MM.1S (cell line): ENCODE results near the gene TERC.

ENCODE experiments used
- DNase-seq: peaks from one replicate; pipeline ENCODE4 v3.0.0-alpha.2; 2015
- H2AFZ ChIP-seq: fragments of 300-600 bp; sonication (generic); 2 replicates; pipeline ENCODE4 v1.6.0; 2016; ENCODE audit warnings: antibody characterized with exemption, low read length
- H3F3A ChIP-seq: fragments of 300-600 bp; sonication (generic); 2 replicates; pipeline ENCODE4 v1.6.1; 2016; ENCODE audit warnings: mild to moderate bottlenecking, antibody characterized with exemption, low read length, moderate library complexity, mixed read lengths; ENCODE audit not compliant: insufficient read depth
- H3K27ac ChIP-seq: fragments of 300-600 bp; sonication (generic); 2 replicates; pipeline ENCODE4 v1.5.1; 2016; ENCODE audit warnings: mild to moderate bottlenecking, low read length
- H3K27me3 ChIP-seq: fragments of 300-600 bp; sonication (generic); replicated peaks from 2 replicates; pipeline ENCODE4 v1.6.0; 2016; ENCODE audit warnings: low read length; ENCODE audit not compliant: insufficient read depth
- H3K36me3 ChIP-seq: fragments of 300-600 bp; sonication (generic); replicated peaks from 2 replicates; pipeline ENCODE4 v1.6.1; 2016; ENCODE audit warnings: mild to moderate bottlenecking, low read length, mixed read lengths; ENCODE audit not compliant: insufficient read depth
- H3K4me1 ChIP-seq: fragments of 300-600 bp; sonication (generic); 2 replicates; pipeline ENCODE4 v1.6.1; 2016; ENCODE audit warnings: low read length, mixed read lengths
- H3K4me2 ChIP-seq: fragments of 300-600 bp; sonication (generic); 2 replicates; pipeline ENCODE4 v1.6.0; 2016; ENCODE audit warnings: low read depth, low read length
- H3K4me3 ChIP-seq: fragments of 300-600 bp; sonication (generic); 2 replicates; pipeline ENCODE4 v1.5.1; 2016; ENCODE audit warnings: low read length, mixed read lengths
- H3K79me2 ChIP-seq: fragments of 300-600 bp; sonication (generic); 2 replicates; pipeline ENCODE4 v1.6.1; 2016; ENCODE audit warnings: mixed run types, low read length, mixed read lengths
- H3K9ac ChIP-seq: fragments of 300-600 bp; sonication (generic); 2 replicates; pipeline ENCODE4 v1.6.1; 2016; ENCODE audit warnings: low read length, mixed read lengths
- H3K9me2 ChIP-seq: fragments of 300-600 bp; sonication (generic); replicated peaks from 2 replicates; pipeline ENCODE4 v1.6.1; 2016; ENCODE audit warnings: mild to moderate bottlenecking, low read length, mixed read lengths; ENCODE audit not compliant: insufficient read depth
- H3K9me3 ChIP-seq: fragments of 300-600 bp; sonication (generic); replicated peaks from 2 replicates; pipeline ENCODE4 v1.6.1; 2016; ENCODE audit warnings: mild to moderate bottlenecking, low read length, mixed read lengths; ENCODE audit not compliant: insufficient read depth
- H4K20me1 ChIP-seq: fragments of 300-600 bp; sonication (generic); 2 replicates; pipeline ENCODE4 v1.6.1; 2016; ENCODE audit warnings: mild to moderate bottlenecking, low read length, moderate library complexity, mixed read lengths; ENCODE audit not compliant: insufficient read depth
- CTCF ChIP-seq: fragments of 300-600 bp; sonication (generic); IDR thresholded peaks from 2 replicates; pipeline ENCODE4 v1.5.1; 2016; ENCODE audit warnings: antibody characterized with exemption, low read length, mixed read lengths
- EZH2 ChIP-seq: fragments of 300-600 bp; sonication (generic); optimal IDR thresholded peaks from 2 replicates; pipeline ENCODE3; 2017; ENCODE audit warnings: low read depth, mild to moderate bottlenecking, antibody characterized with exemption, low read length, mixed read lengths
- EZH2phosphoT487 ChIP-seq: fragments of 300-600 bp; sonication (generic); IDR thresholded peaks from 2 replicates; pipeline ENCODE4 v1.6.1; 2018; ENCODE audit warnings: antibody characterized with exemption, low read length

TERC gene

GRCh38 chr3:169755488-169755887 lies 9.4 kb downstream of the TERC start:
- no peak overlapping the region for H3K9ac ChIP-seq
- H2AFZ ChIP-seq, result no peak overlapping the region
- H4K20me1 ChIP-seq, result no peaks in the 10 kb centered on the region
- no peak for DNase-seq
- H3K36me3 ChIP-seq, result no peaks in the 10 kb centered on the region
- no peaks in the 10 kb centered on the region for H3K27me3 ChIP-seq
- no peak overlapping the region for H3K27ac ChIP-seq
- H3K4me3 ChIP-seq, result no peak overlapping the region
- no peaks in the 10 kb centered on the region for H3K9me3 ChIP-seq
- H3K79me2 ChIP-seq, result no peaks in the 10 kb centered on the region
- TF ChIP-seq EZH2phosphoT487 (no peak), CTCF (no peak), EZH2 (no peak)
- no peaks in the 10 kb centered on the region for H3F3A ChIP-seq
- H3K4me2 ChIP-seq, result no peak overlapping the region
- no peaks in the 10 kb centered on the region for H3K9me2 ChIP-seq
- peaks cover 12% of the 10 kb centered on the region for H3K4me1 ChIP-seq

GRCh38 chr3:169754711-169755110 lies 10.1 kb downstream of the TERC start:
- no peaks in the 10 kb centered on the region for H3K79me2 ChIP-seq
- no peak overlapping the region for H3K9ac ChIP-seq
- no peak overlapping the region for H2AFZ ChIP-seq
- no peaks in the 10 kb centered on the region for H3K36me3 ChIP-seq
- no peaks in the 10 kb centered on the region for H3K9me3 ChIP-seq
- H3K4me1 ChIP-seq, result peaks cover 12% of the 10 kb centered on the region
- DNase-seq, result no peak
- H3F3A ChIP-seq, result no peaks in the 10 kb centered on the region
- no peaks in the 10 kb centered on the region for H4K20me1 ChIP-seq
- H3K4me2 ChIP-seq, result no peak overlapping the region
- H3K9me2 ChIP-seq, result no peaks in the 10 kb centered on the region
- no peak overlapping the region for H3K4me3 ChIP-seq
- no peaks in the 10 kb centered on the region for H3K27me3 ChIP-seq
- no peak for TF ChIP-seq CTCF
- no peak for TF ChIP-seq EZH2
- no peak for TF ChIP-seq EZH2phosphoT487
- no peak overlapping the region for H3K27ac ChIP-seq

- Histone ChIP-seq H2AFZ (no peak overlapping the region), H3K9ac (no peak overlapping the region), H3K4me3 (no peak overlapping the region), H3K36me3 (no peaks in the 10 kb centered on the region), H3K9me2 (no peaks in the 10 kb centered on the region), H3K9me3 (no peaks in the 10 kb centered on the region), H3K4me2 (no peak overlapping the region), H3K79me2 (no peaks in the 10 kb centered on the region), H3K4me1 (peaks cover 5% of the 10 kb centered on the region), H3K27ac (no peak overlapping the region), H3F3A (peaks cover 3% of the 10 kb centered on the region; the same call in 1 of the 2 replicates), H3K27me3 (no peaks in the 10 kb centered on the region), H4K20me1 (no peaks in the 10 kb centered on the region)
- TF ChIP-seq EZH2, result no peak
- TF ChIP-seq EZH2phosphoT487, result no peak
- no peak for TF ChIP-seq CTCF
- DNase-seq, result no peak
These were observed 13.0 kb downstream of the TERC start for GRCh38 chr3:169751875-169752274.
